Activated CD8-positive, alpha-beta memory T cell treated with anti-CD3 and anti-CD28 coated beads, Interleukin-2, amount 50 U/mL, for 24 hours (primary cell): ENCODE measurements around the gene ABCD1.
"Not testable (repeated sequence)": the region's sequence is repeated elsewhere in the genome, so short reads cannot be mapped to it uniquely, and the experiment has no call there.

Experiments
- DNase-seq: peaks from one replicate; pipeline ENCODE4 v3.0.0-alpha.2; 2020; ENCODE audit errors: extremely low read depth

ABCD1 gene

GRCh38 chrX:153694256-153694655 lies 30.4 kb upstream of the ABCD1 start:
- not testable (repeated sequence) for DNase-seq

- DNase-seq: no peak
Observed at GRCh38 chrX:153694687-153695270, 29.9 kb upstream of the ABCD1 start.

- no peak for DNase-seq
Observed at GRCh38 chrX:153696100-153696499, 28.6 kb upstream of the ABCD1 start.

- not testable (repeated sequence) for DNase-seq
Observed at GRCh38 chrX:153696538-153696937, 28.1 kb upstream of the ABCD1 start.

GRCh38 chrX:153696986-153697722 lies 27.5 kb upstream of the ABCD1 start:
- DNase-seq: not testable (repeated sequence)

- DNase-seq: no peak
Observed at GRCh38 chrX:153697924-153698865, 26.5 kb upstream of the ABCD1 start.

GRCh38 chrX:153699210-153699783 lies 25.4 kb upstream of the ABCD1 start:
- DNase-seq: not testable (repeated sequence)

- DNase-seq: not testable (repeated sequence)
Observed at GRCh38 chrX:153699784-153700371, 24.8 kb upstream of the ABCD1 start.

GRCh38 chrX:153700376-153700945 lies 24.2 kb upstream of the ABCD1 start:
- DNase-seq: no peak

- DNase-seq: no peak
Observed at GRCh38 chrX:153700967-153701366, 23.7 kb upstream of the ABCD1 start.

- no peak for DNase-seq
Observed at GRCh38 chrX:153701706-153702105, 22.9 kb upstream of the ABCD1 start.

- no peak for DNase-seq
Observed at GRCh38 chrX:153702336-153703035, 22.2 kb upstream of the ABCD1 start.

- DNase-seq: no peak
Observed at GRCh38 chrX:153703036-153703370, 21.7 kb upstream of the ABCD1 start.

- no peak for DNase-seq
Observed at GRCh38 chrX:153704021-153704526, 20.6 kb upstream of the ABCD1 start.

GRCh38 chrX:153704631-153705402 lies 19.8 kb upstream of the ABCD1 start:
- not testable (repeated sequence) for DNase-seq

GRCh38 chrX:153705403-153706060 lies 19.1 kb upstream of the ABCD1 start:
- not testable (repeated sequence) for DNase-seq

GRCh38 chrX:153706799-153707198 lies 17.9 kb upstream of the ABCD1 start:
- DNase-seq: no peak

GRCh38 chrX:153707406-153707805 lies 17.2 kb upstream of the ABCD1 start:
- DNase-seq: no peak

GRCh38 chrX:153708415-153708814 lies 16.2 kb upstream of the ABCD1 start:
- DNase-seq: no peak
